K562 (cell line): ENCODE results near the gene GNAT2. TPM values are rescaled to one million over a fixed set of nuclear protein-coding genes. Genes with fewer than 3 reads are reported as not detected.

ENCODE experiments used
- ATAC-seq: fragments of 200-7000 bp; cut with Tn5 transposase; 3 replicates; pipeline ENCODE4 v1.9.1; 2020; ENCODE audit warnings: moderate library complexity
- BruUV-seq: library from RNA; stranded (reverse); fragments of 400-500 nt; replicated peaks from 2 replicates; lab custom pipeline; 2021; lab: Mats Ljungman, UMichigan
- CTCF ChIA-PET: fragments of 300-600 bp; formaldehyde crosslinking; extraction: SDS; loops from one replicate; lab custom pipeline; 2021; ENCODE audit warnings: low intra/inter-chr PET ratio; lab: Yijun Ruan, JAX
- POLR2A ChIA-PET: fragments of 300-600, 350-650 bp; sonication (Branson Sonifier 250); formaldehyde crosslinking; extraction: SDS; loops from one replicate; lab custom pipeline; 2021; ENCODE audit warnings: antibody characterized with exemption, inconsistent platforms; lab: Yijun Ruan, JAX
- DNase-seq, 4 experiments: peaks; one replicate each; pipeline versions ENCODE4 v3.0.0 to v3.0.0-alpha.2; 2011 to 2018; ENCODE audit warnings: low spot score in 3 of 4, mixed read lengths in 3 of 4; ENCODE audit errors: extremely low read depth in 1 of 4
- FAIRE-seq: peaks from 2 replicates; lab custom pipeline; 2011; peaks lifted over from hg19 to GRCh38; lab: Jason Lieb, UNC
- H2AFZ ChIP-seq: 2 replicates; pipeline ENCODE4 v1.6.0; 2011; ENCODE audit warnings: low read depth, low read length, control low read depth, inconsistent platforms
- H3K27ac ChIP-seq: fragments of 200-600 bp; 3 replicates; pipeline ENCODE4 v1.8.0; 2011; ENCODE audit warnings: low read depth, mild to moderate bottlenecking, control low read depth, inconsistent platforms, low read length, moderate library complexity, mixed read lengths; ENCODE audit errors: extremely low read depth
- H3K27me3 ChIP-seq, 2 experiments: fragments of 300-600 bp in 1 of 2; 2 replicates in 1 of 2; 3 replicates in 1 of 2; pipeline versions ENCODE4 v1.6.0 to v1.8.0; 2011; ENCODE audit warnings: inconsistent platforms in 2 of 2, low read length in 2 of 2, mild to moderate bottlenecking in 1 of 2, mixed read lengths in 1 of 2, moderate library complexity in 1 of 2; ENCODE audit not compliant: control insufficient read depth in 2 of 2, insufficient read depth in 2 of 2
- H3K36me3 ChIP-seq: fragments of 300-600 bp; 3 replicates; pipeline ENCODE4 v1.8.0; 2011; ENCODE audit warnings: mild to moderate bottlenecking, low read length, inconsistent platforms; ENCODE audit not compliant: control insufficient read depth, insufficient read depth
- H3K4me1 ChIP-seq, 2 experiments: fragments of 200-600 bp in 1 of 2; replicated peaks in 1 of 2; 2 replicates in 1 of 2; 3 replicates in 1 of 2; pipeline versions ENCODE4 v1.5.1 to v1.8.0; 2011; ENCODE audit warnings: inconsistent platforms in 2 of 2, low read length in 2 of 2, mild to moderate bottlenecking in 1 of 2, mixed read lengths in 1 of 2, moderate library complexity in 1 of 2; ENCODE audit not compliant: control insufficient read depth in 2 of 2, insufficient read depth in 2 of 2
- H3K4me2 ChIP-seq: 2 replicates; pipeline ENCODE4 v1.6.1; 2011; ENCODE audit warnings: low read length, control low read depth, inconsistent platforms, mixed read lengths; ENCODE audit not compliant: insufficient read depth
- H3K4me3 ChIP-seq: fragments of 200-600 bp; sonication (generic), shearing (Covaris generic); 2 replicates; pipeline ENCODE4 v1.5.1; 2016; ENCODE audit warnings: control low read depth, inconsistent platforms
- H3K79me2 ChIP-seq: fragments of 200-600 bp; 3 replicates; pipeline ENCODE4 v1.8.0; 2011; ENCODE audit warnings: low read length, inconsistent platforms; ENCODE audit not compliant: control insufficient read depth, insufficient read depth
- H3K9ac ChIP-seq, 2 experiments: 2 replicates each; pipeline versions ENCODE4 v1.6.0 to v1.6.1; 2011; ENCODE audit warnings: low read depth in 2 of 2, low read length in 2 of 2, control low read depth in 1 of 2, inconsistent platforms in 1 of 2, mild to moderate bottlenecking in 1 of 2, mixed read lengths in 1 of 2; ENCODE audit not compliant: insufficient read depth in 1 of 2
- H3K9me1 ChIP-seq: one replicate; pipeline ENCODE4 v1.6.0; 2011; ENCODE audit warnings: inconsistent platforms, mild to moderate bottlenecking, low read length, moderate library complexity; ENCODE audit not compliant: control insufficient read depth, insufficient read depth
- H3K9me3 ChIP-seq: replicated peaks from 2 replicates; pipeline ENCODE4 v1.5.1; 2011; ENCODE audit warnings: low read depth, low read length, inconsistent platforms; ENCODE audit not compliant: control insufficient read depth, insufficient read depth
- H4K20me1 ChIP-seq: replicated peaks from 2 replicates; pipeline ENCODE4 v1.6.1; 2011; ENCODE audit warnings: low read length, inconsistent platforms, mixed read lengths; ENCODE audit not compliant: control insufficient read depth, insufficient read depth
- CHD1 ChIP-seq: fragments of 200-600 bp; sonication (generic); IDR thresholded peaks from one replicate; pipeline ENCODE4 v1.6.1; 2012; ENCODE audit warnings: mild to moderate bottlenecking, moderate library complexity, low read length, inconsistent platforms
- HDAC3 ChIP-seq: fragments of 450-650 bp; IDR thresholded peaks from 2 replicates; pipeline ENCODE4 v1.6.1; 2018; ENCODE audit warnings: borderline replicate concordance, mild to moderate bottlenecking, moderate library complexity; ENCODE audit not compliant: partially characterized antibody
- MED1 ChIP-seq: sonication (generic); formaldehyde crosslinking; IDR thresholded peaks from 2 replicates; pipeline ENCODE4 v1.8.1; 2023; ENCODE audit warnings: missing genetic modification reagents, borderline replicate concordance
- PYGO2 ChIP-seq: fragments of 450-650 bp; IDR thresholded peaks from 2 replicates; pipeline ENCODE4 v1.6.1; 2016; ENCODE audit warnings: mild to moderate bottlenecking, missing genetic modification characterization, moderate library complexity, missing compliant biosample characterization
- SAP30 ChIP-seq: fragments of 200-600 bp; sonication (generic); IDR thresholded peaks from 2 replicates; pipeline ENCODE4 v1.6.1; 2012; ENCODE audit warnings: borderline replicate concordance, low read depth, mild to moderate bottlenecking, moderate library complexity, low read length, control low read depth, inconsistent platforms; ENCODE audit not compliant: insufficient read depth, poor library complexity, severe bottlenecking
- SIRT6 ChIP-seq: IDR thresholded peaks from one replicate; pipeline ENCODE4 v1.6.1; 2012; ENCODE audit warnings: low read depth, mild to moderate bottlenecking, control low read depth, inconsistent platforms, low read length, moderate library complexity
- ZNF311 ChIP-seq: fragments of 250-450 bp; sonication (Bioruptor Pico); IDR thresholded peaks from 2 replicates; pipeline ENCODE4 v1.4.0; 2020; ENCODE audit warnings: mild to moderate bottlenecking, moderate library complexity
- WGBS: fragments of 100-300 bp; shearing (Covaris generic); methylation state at CpG from one replicate; pipeline ENCODE4 v1.1.6; 2016; ENCODE audit warnings: low coverage, mixed read lengths; ENCODE audit not compliant: insufficient coverage; ENCODE audit errors: missing lambda C conversion rate; 5-methylcytosine and 5-hydroxymethylcytosine counted together
- in situ Hi-C: fragments of 300-500 bp; cut with MboI; formaldehyde crosslinking; loops from 4 replicates; pipeline ENCODE4 v1.15.0; 2018; ENCODE audit warnings: inconsistent platforms, mixed read lengths
- intact Hi-C: fragments of 100-400 bp; cut with micrococcal nuclease; formaldehyde crosslinking; loops from 2 replicates; pipeline ENCODE4 v1.14.2; 2022
- polyA plus RNA-seq, 8 experiments: library from polyadenylated mRNA; depleted of rRNA in 4 of 8; stranded (reverse) in 5 of 8; unstranded in 3 of 8; fragments of >200 nt; fragmentation: Nextera tagmentation in 2 of 8; fragmentation: Illumina TruSeq in 1 of 8; extraction: Ambion mirVana in 2 of 8; extraction: Trizol in 1 of 8; gene quantifications; 2 replicates each; pipeline versions ENCODE4 v1.2.1 to v1.2.3, GENCODE V29; 2011 to 2014; ENCODE audit warnings: inconsistent platforms in 1 of 8, missing spikeins in 1 of 8
- total RNA-seq, 7 experiments: library from RNA; depleted of rRNA in 6 of 7; stranded (reverse); fragments of >200 nt in 6 of 7; fragmentation: Illumina TruSeq in 2 of 7; extraction: Trizol in 2 of 7; gene quantifications; 2 replicates each; pipeline versions ENCODE4 v1.2.1 to v1.2.3, GENCODE V29; 2011 to 2021; ENCODE audit warnings: low replicate concordance in 1 of 7
- TF ChIP-seq, protein P1 (sequence below): fragments of 450-650 bp; formaldehyde crosslinking; IDR thresholded peaks from 2 replicates; pipeline ENCODE4 v1.4.0; 2020; ENCODE audit warnings: mild to moderate bottlenecking, moderate library complexity

GNAT2 gene
- total and polyA plus RNA-seq, 9 of the 15 experiments (the other 6 are each of a cell fraction or from before 2014, with no cell fraction given) = 0.06 to 0.52 (median 0.24) TPM; not detected in 1

GRCh38 chr1:109578947-109579443 lies 40.4 kb downstream of the GNAT2 start:
- ChIA-PET POLR2A (interaction anchor here (1.0 kb wide), 1 partner anchor 14 kb away, joined by 5 read pairs; no protein-coding TSS in a partner anchor), CTCF (no interaction called here)
- peaks cover 57% of the 10 kb centered on the region for H3K36me3 ChIP-seq
- no peak overlapping the region for H3K4me2 ChIP-seq
- FAIRE-seq (peak; percentile 6), DNase-seq (no peak), ATAC-seq (no peak)
- 91% methylated on average over 3 of the region's 3 CpGs for WGBS
- no peaks in the 10 kb centered on the region for H3K9me1 ChIP-seq
- H3K4me3 ChIP-seq = no peak overlapping the region
- intact Hi-C loops (no loop called here), in situ Hi-C loops (no loop called here)
- TF ChIP-seq MED1 (CRISPR knock-in tag) = no peak
- TF ChIP-seq PYGO2 (tag) = no peak
- no peak for TF ChIP-seq ZNF311 (CRISPR knock-in tag)
- TF ChIP-seq SAP30 = no peak
- TF ChIP-seq, protein P1, sequence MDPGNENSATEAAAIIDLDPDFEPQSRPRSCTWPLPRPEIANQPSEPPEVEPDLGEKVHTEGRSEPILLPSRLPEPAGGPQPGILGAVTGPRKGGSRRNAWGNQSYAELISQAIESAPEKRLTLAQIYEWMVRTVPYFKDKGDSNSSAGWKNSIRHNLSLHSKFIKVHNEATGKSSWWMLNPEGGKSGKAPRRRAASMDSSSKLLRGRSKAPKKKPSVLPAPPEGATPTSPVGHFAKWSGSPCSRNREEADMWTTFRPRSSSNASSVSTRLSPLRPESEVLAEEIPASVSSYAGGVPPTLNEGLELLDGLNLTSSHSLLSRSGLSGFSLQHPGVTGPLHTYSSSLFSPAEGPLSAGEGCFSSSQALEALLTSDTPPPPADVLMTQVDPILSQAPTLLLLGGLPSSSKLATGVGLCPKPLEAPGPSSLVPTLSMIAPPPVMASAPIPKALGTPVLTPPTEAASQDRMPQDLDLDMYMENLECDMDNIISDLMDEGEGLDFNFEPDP (CRISPR knock-in tag) = no peak
- no peak for TF ChIP-seq HDAC3
- no peak for TF ChIP-seq SIRT6
- no peak for TF ChIP-seq CHD1
- H3K9me3 ChIP-seq = no peaks in the 10 kb centered on the region
- no peaks in the 10 kb centered on the region for H3K79me2 ChIP-seq
- no peak overlapping the region for H3K27ac ChIP-seq
- H3K4me1 ChIP-seq = no peaks in the 10 kb centered on the region
- H3K27me3 ChIP-seq = no peaks in the 10 kb centered on the region
- no TSS peak for BruUV-seq
- no peaks in the 10 kb centered on the region for H4K20me1 ChIP-seq
- no peak overlapping the region for H3K9ac ChIP-seq
- no peak overlapping the region for H2AFZ ChIP-seq
